Esophagus squamous epithelium (tissue), 4 donors: ENCODE measurements around the gene MTREX.

Experiments used
- POLR2A ChIP-seq, 4 donors: fragments of 450-650 bp; IDR thresholded peaks; one replicate each; pipeline ENCODE4 v1.6.1; 2017; ENCODE audit warnings: antibody characterized with exemption in 4 of 4, mild to moderate bottlenecking in 4 of 4, moderate library complexity in 3 of 4
- TF ChIP-seq, protein P1 (sequence below), 6 experiments: fragments of 450-650 bp in 4 of 6; fragments of 200-600 bp in 2 of 6; sonication (generic) in 2 of 6; IDR thresholded peaks; one replicate each; pipeline ENCODE4 v1.5.1; 2016 to 2019; ENCODE audit warnings: antibody characterized with exemption in 6 of 6, mild to moderate bottlenecking in 4 of 6, moderate library complexity in 4 of 6

DNA sequence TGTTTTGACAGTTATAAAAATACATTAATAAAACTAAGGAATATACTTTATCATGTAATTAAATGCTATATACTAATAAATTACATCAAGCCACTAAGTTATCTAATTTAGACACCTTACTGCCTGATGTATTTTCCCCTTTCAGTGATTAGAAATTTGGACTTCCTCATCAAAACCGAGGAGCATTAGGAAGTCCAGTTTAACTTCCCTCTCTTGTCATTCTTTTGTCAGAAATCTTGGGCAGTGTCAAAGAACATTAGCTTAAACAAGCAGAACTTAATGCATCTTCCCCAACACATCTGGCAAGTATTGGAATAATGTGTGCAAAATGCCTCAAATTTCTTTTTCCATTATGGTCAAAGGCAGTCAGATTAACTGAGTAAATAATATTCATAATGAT, 145.4 kb downstream of the MTREX start:
- no peak for TF ChIP-seq POLR2A (IDR thresholded peaks at IDR 0.05)
- TF ChIP-seq, protein P1, sequence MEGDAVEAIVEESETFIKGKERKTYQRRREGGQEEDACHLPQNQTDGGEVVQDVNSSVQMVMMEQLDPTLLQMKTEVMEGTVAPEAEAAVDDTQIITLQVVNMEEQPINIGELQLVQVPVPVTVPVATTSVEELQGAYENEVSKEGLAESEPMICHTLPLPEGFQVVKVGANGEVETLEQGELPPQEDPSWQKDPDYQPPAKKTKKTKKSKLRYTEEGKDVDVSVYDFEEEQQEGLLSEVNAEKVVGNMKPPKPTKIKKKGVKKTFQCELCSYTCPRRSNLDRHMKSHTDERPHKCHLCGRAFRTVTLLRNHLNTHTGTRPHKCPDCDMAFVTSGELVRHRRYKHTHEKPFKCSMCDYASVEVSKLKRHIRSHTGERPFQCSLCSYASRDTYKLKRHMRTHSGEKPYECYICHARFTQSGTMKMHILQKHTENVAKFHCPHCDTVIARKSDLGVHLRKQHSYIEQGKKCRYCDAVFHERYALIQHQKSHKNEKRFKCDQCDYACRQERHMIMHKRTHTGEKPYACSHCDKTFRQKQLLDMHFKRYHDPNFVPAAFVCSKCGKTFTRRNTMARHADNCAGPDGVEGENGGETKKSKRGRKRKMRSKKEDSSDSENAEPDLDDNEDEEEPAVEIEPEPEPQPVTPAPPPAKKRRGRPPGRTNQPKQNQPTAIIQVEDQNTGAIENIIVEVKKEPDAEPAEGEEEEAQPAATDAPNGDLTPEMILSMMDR (IDR thresholded peaks at IDR 0.05): no peak
